Non-pigmented ciliary epithelial cell (primary cell): ENCODE measurements around the gene IST1.

Experiments
- DNase-seq: peaks from one replicate; pipeline ENCODE4 v3.0.0-alpha.2; 2010; ENCODE audit warnings: low read depth

The IST1 gene

GRCh38 chr16:71965223-71965622 is 69.9 kb downstream of the IST1 start:
- DNase-seq: no peak

GRCh38 chr16:71966932-71967331 is 71.6 kb downstream of the IST1 start:
- no peak for DNase-seq

- no peak for DNase-seq
Observed at GRCh38 chr16:71969353-71969752, 74.0 kb downstream of the IST1 start.

GRCh38 chr16:71971571-71971970 is 76.2 kb downstream of the IST1 start:
- DNase-seq: no peak

GRCh38 chr16:71972356-71972755 is 77.0 kb downstream of the IST1 start:
- no peak for DNase-seq

- no peak for DNase-seq
Observed at GRCh38 chr16:71973001-71973400, 77.7 kb downstream of the IST1 start.

GRCh38 chr16:71974068-71974818 is 78.9 kb downstream of the IST1 start:
- no peak for DNase-seq
